Stimulated activated CD4-positive, alpha-beta T cell treated with anti-CD3 and anti-CD28 coated beads, Interleukin-12 subunit alpha, Interleukin-12 subunit beta, amount 100 ng/mL, for 4 hours (primary cell): ENCODE measurements around the gene CISD3.

ENCODE experiments used
- DNase-seq: peaks from one replicate; pipeline ENCODE4 v3.0.0-alpha.2; 2020

CISD3 gene

GRCh38 chr17:38746849-38747462 lies 16.8 kb downstream of the CISD3 start:
- no peak for DNase-seq

- no peak for DNase-seq
Measured at GRCh38 chr17:38747463-38748148, 17.5 kb downstream of the CISD3 start.

GRCh38 chr17:38748149-38748891 lies 18.2 kb downstream of the CISD3 start, which contains the start of gene PCGF2:
PCGF2 (minus strand) TSS chr17:38748336; CDS start chr17:38740402, 7,934 bp downstream.
- no peak for DNase-seq

- no peak for DNase-seq
Measured at GRCh38 chr17:38748892-38749222, 18.7 kb downstream of the CISD3 start.

- no peak for DNase-seq
Measured at GRCh38 chr17:38749223-38750043, 19.3 kb downstream of the CISD3 start.

- DNase-seq = no peak
Measured at GRCh38 chr17:38750044-38750311, 19.8 kb downstream of the CISD3 start.

- DNase-seq = no peak
Measured at GRCh38 chr17:38750312-38751121, 20.4 kb downstream of the CISD3 start.

GRCh38 chr17:38751144-38751807 lies 21.1 kb downstream of the CISD3 start:
- no peak for DNase-seq

GRCh38 chr17:38751808-38752307 lies 21.7 kb downstream of the CISD3 start:
- peak; percentile 87 for DNase-seq

GRCh38 chr17:38752308-38753070 lies 22.3 kb downstream of the CISD3 start, which contains the start of gene PSMB3:
PSMB3 (plus strand) TSS chr17:38752741; CDS start chr17:38752827, 86 bp downstream.
- peak; percentile 94 for DNase-seq

GRCh38 chr17:38753071-38753506 lies 22.9 kb downstream of the CISD3 start:
- no peak for DNase-seq

- DNase-seq = no peak
Measured at GRCh38 chr17:38761612-38762011, 31.5 kb downstream of the CISD3 start.

- no peak for DNase-seq
Measured at GRCh38 chr17:38762231-38762630, 32.1 kb downstream of the CISD3 start.

- DNase-seq = no peak
Measured at GRCh38 chr17:38766341-38766740, 36.2 kb downstream of the CISD3 start.

- DNase-seq = no peak
Measured at GRCh38 chr17:38768417-38768816, 38.3 kb downstream of the CISD3 start.

- no peak for DNase-seq
Measured at GRCh38 chr17:38773258-38773657, 43.1 kb downstream of the CISD3 start.

GRCh38 chr17:38777641-38778250 lies 47.6 kb downstream of the CISD3 start:
- no peak for DNase-seq

GRCh38 chr17:38779965-38780752 lies 50.0 kb downstream of the CISD3 start:
- no peak for DNase-seq

GRCh38 chr17:38783227-38783626 lies 53.1 kb downstream of the CISD3 start:
- DNase-seq = no peak
